ENCODE data around the gene VSIG10L.

VSIG10L gene

DNA sequence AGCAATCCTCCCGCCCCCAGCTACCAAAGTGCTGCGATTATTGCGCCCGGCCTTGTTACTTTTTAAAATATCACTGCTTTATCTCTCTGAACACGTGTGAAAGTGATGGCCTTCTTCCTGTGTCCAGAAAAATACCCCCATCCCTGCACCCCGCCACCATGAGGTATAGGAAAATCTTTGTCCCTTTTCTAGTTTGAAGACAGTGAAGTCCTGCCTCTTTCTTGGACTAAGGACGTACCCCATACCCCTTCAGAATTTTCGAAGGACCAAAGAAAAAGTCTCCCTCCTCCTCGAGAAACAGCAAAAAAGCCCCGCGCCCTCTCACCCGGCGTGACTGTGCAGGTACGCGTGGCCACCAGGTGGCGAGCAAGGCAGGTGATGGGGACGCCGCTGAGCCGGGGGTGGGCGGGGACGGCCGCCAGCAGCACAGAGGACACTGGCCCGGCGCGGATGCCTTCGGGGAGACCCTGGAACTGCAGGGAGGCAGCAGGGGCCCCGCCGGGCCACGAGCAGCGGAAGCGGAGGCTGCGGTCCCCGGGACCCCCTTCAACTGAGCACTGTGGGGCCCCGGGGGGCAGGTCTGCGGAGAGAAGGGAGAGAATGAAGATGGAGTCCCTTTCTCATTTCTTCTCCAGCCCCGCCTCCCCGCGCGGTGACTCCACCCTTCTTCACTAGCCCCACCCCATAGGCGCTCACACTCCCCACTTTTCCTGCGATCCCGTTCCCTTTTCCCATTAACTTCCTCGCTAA lies 3.2 kb downstream of the VSIG10L start:
- peak; percentile 87 for DNase-seq (ENCODE audit: low read depth)

- DNase-seq (ENCODE audit: low read depth): no peak
These were observed 3.9 kb downstream of the VSIG10L start for GRCh38 chr19:51337861-51338562.

DNA sequence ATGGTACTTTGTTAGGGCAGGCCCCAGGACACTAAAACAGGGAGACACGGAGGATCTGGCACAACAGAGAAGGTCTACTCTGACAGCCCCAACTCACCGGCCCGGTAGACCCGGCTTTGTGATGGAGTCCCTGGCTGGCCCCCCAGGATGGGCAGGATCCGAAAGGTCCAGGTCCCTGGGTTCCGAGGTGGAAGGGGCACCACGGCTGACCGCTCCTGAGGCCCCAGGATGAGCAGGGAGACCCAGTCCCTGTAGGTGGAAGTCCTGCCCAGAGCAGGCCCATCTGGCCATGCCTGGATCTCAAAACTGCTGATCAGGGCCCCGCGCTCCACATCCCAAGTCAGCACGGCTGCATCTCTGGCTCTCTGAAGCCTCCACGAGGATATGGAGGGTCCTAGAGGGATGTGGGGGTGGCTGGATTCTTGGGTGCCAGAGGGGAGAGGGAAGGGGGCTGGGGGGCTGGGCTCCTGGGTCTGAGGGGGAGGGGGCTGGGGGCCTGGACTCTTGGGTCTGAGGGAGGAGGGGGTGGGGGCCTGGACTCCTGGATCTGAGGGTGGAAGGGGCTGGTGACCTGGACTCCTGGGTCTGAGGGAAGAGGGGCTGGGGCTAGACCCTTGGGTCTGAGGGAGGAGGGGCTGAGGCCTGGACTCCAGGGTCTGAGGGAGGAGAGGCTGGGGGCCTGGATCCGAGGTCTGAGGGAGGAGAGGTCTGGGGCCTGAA lies 4.6 kb downstream of the VSIG10L start:
- no peak for DNase-seq (ENCODE audit: low read depth)

DNA sequence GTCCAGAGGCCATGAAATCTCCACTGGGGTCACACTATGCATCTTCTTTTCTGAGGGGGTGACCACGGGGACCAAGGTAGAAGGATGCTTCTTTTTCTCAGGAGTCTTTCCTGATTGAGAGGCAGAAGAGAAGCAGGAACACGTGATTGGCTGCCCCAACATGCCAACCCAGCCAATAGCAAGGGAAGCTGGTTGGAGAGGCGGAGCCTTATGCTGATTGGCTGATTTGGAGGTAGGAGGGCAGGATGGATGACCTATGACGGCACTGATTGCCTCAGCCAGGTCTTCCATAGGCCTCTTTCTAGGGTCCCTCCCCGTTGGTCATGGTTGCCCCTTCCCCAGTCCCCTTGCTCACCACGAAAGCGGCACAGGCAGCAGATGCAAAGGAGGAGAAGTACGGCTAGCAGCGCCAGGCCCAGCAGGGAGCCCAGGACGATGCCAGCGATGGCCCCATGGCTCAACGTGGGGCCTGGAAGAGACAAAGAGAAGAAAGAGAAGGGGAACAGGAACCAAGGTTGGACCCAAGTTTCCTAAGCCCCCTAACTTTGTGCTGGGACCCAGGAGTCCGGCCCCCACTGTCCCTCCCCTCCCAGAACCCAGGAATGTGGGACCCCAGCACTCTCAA lies 8.0 kb downstream of the VSIG10L start:
- DNase-seq (ENCODE audit: low read depth): no peak

DNA sequence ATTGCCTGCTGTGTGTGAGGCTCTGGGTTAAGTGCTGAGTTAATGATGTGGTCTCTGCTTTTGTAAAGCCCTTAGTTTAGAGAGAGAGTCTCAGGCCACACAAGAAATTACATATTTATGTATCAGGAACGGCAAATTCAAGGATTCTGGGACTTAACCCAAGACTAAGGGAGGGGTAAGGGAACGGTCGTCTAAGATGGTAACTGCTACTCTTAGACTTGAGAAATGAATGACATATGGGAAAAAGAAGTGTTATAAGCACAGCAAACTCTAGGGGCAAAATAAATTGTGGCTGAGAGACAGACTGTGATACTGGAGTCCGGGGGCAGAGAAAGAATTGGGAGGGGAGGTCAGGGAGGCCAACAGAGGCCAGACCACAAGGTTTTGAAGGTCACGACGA lies 10.2 kb downstream of the VSIG10L start:
- no peak for DNase-seq (ENCODE audit: low read depth)

- no peak for DNase-seq (ENCODE audit: low read depth)
These were observed 10.7 kb downstream of the VSIG10L start for GRCh38 chr19:51331193-51331592.

DNA sequence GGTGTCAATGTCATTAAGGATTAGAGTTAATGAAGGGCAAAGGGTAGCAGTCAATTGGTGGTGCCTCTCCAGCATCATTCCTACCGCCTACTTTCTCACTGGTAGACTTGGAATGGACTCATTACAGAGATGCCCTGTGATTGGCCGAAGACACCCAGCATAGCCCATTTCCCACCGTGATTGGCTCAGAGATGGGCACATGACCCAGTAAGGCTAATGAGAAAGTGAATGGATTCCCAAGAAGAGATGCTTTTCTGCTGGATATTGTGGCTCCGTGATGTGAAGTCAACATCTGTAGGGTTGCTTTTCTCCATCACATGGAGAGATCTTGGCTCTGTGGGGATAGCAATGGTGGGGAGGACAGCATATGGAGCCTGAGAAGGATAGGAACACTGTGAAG lies 11.6 kb downstream of the VSIG10L start:
- DNase-seq (ENCODE audit: low read depth): no peak

GRCh38 chr19:51329411-51329810 lies 12.5 kb downstream of the VSIG10L start:
- DNase-seq (ENCODE audit: low read depth): no peak

GRCh38 chr19:51327066-51328001 lies 14.6 kb downstream of the VSIG10L start:
- DNase-seq (ENCODE audit: low read depth): peak; percentile 67

- DNase-seq (ENCODE audit: low read depth): no peak
These were observed 15.5 kb downstream of the VSIG10L start for GRCh38 chr19:51326216-51327065.

DNA sequence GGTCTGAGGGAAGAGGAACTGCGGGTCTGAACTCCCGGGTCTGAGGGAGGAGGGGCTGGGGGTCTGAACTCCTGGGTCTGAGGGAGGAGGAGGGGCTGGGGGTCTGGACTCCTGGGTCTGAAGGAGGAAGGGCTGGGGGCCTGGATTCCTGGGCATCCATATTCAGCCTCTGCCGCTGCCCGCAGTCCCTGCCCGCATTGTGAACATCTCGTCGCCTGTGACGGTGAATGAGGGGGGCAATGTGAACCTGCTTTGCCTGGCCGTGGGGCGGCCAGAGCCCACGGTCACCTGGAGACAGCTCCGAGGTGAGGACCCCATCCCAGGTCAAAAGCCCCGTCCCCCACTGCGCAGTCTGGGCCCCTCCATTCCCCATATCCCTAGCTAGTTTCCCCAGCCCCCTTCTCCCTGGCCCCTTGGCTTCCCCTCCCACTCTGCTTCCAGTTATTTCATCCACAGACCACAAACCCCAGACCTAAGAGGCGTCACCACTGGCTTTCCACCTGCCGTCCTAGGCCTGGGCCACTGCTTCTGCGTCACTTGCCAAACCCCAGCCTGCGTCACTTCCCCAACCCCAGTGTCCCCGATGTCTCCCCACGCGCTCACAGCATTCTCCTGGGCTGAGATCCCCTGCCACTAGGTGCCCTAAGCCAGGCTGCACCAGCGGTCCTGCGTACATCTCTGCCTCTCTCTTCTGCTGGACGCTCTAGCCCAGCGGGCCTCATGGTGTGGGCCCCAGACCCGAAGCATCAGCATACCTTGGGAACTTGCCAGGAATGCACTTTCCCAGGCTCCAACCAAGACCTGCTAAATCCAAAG lies 16.6 kb downstream of the VSIG10L start:
- no peak for DNase-seq (ENCODE audit: low read depth)

DNA sequence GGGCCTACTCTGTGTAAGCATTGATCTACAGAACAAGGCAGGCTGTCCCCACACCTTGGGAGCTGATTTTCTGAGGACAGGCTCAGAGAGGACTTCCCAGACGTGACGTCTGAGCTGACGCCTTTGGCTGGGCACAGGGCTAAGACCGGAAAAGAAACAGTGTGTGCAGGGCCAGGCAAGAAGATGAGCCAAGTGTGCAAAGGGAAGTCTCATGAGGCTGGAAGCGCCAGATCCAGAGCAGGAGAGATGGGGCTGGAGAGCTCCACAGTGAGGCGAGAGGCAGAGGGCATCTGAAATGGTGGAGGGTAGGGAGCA lies 17.8 kb downstream of the VSIG10L start:
- DNase-seq (ENCODE audit: low read depth): no peak

DNA sequence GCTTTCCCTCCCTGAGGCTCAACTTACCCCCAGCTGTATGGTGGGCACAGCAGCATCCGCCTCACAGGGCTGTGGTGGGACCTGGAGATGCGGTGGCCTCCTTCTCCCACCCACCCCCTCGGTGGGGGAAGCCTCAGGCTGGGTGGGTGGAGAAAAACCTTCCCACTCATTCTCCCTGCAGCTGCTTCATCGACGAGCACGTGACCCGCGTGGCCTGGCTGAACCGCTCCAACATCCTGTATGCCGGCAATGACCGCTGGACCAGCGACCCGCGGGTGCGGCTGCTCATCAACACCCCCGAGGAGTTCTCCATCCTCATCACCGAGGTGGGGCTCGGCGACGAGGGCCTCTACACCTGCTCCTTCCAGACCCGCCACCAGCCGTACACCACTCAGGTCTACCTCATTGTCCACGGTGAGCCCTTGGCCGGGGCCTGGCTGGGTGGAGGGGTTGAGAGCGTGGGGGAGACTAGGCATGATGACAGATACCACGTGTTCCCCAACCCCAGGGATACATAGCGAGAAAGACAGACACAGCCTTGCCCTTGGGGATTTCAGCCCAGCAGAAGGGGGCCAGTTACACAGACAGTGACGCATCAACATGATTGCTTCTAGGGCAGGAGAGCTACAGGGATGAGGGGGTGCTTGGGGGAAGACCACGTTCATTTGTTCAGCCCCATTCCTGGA lies 18.3 kb downstream of the VSIG10L start:
- no peak for DNase-seq (ENCODE audit: low read depth)

DNA sequence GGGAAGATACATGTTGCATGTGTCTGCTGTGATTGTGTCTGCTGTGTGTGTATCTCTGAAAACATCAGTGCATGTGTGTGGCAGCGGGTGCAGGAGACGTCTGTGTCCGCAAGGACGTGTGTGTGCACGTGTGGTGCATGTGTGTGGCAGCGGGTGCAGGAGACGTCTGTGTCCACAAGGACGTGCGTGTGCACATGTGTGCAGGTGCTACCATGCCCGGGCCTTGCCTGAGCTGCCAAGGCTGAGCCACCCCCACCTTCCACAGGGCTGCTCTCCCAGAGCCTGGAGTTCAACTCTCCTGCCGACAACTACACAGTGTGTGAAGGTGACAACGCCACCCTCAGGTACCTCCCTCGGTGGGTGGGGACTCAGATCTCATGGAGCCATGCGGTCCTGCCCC lies 20.1 kb downstream of the VSIG10L start:
- no peak for DNase-seq (ENCODE audit: low read depth)

DNA sequence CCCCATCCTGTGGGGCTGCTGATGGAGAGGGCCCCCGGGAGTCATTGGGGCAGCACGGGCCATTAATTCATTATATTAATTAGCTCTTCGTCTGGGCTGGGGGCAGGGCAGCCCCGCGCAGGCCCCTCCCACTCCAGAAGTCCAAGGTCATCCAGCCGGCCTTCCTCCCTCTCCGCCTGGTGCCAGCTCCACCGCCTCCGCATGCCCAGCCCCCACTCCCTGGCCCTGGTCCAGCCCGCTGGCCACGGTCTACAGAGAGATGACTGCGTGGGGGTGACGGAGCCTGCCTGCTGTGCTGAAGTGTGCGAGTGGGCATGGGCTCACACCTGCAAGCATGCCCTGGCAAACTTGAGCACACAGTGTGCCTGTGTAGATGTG lies 21.7 kb downstream of the VSIG10L start:
- no peak for DNase-seq (ENCODE audit: low read depth)

DNA sequence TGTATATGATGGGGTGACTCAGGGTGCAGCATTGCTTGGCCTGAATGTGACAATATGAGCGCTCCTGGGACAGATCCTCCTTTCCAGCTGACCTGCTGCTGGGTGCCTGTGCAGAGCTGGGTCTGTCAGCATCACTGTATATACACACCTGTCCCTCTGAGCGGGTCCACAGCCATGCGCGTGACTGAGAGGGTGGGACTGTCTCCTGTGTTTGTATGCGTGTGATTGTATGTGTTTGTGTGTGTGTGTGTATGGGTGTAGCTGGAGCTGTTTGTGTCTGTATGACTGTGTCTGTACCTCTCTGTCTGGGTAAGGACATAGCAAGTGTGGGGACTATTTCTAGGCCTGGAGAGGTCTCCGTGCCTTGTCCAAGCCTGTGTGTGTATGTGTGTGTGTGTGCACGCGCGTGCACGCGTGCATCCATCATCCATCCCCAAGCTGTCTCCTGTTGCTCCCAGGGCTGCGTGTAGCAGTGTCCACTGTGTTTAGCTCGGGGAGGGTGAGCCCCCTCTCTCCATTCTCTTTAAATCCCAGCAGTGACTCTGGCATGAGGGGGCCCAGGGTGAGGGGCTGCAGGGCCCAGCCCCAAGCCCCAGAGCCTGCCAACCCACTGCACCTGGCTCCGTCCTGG lies 22.2 kb downstream of the VSIG10L start:
- no peak for DNase-seq (ENCODE audit: low read depth)

GRCh38 chr19:51318687-51319648 lies 23.0 kb downstream of the VSIG10L start:
- no peak for DNase-seq (ENCODE audit: low read depth)

DNA sequence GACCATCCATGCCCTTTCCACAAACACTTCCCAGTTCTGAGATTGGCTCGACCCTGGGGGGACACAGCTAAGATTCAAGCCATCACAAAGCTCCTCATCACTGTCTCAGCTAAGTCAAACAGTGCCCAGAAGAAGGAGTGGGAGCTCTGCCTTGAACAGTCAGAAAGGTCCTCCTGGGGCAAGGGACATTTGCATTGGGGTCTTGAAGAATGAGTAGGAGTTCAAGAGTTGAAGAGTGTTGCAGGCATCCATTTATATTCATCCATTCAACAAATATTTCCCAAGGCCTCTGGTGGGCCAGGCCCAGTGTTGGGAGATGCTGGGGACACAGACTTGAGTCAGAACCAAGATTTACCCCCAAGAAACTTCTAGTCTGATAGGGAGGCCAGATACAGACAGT lies 24.0 kb downstream of the VSIG10L start:
- DNase-seq (ENCODE audit: low read depth): no peak

All from activated T-cell treated with anti-CD3 and anti-CD28 coated beads for 48 hours (primary cell).